Measurements from ENCODE around the gene TYMP. TPM values are rescaled to one million over a fixed set of nuclear protein-coding genes. Genes with fewer than 3 reads are reported as not detected.

The TYMP gene
- total and polyA plus RNA-seq, 10 of the 15 experiments (the other 5 are each of a cell fraction or from before 2014, with no cell fraction given), result 0.42 to 57.8 (median 24.6) TPM

- peak; percentile 58; the same call in 1 of the 2 replicates for TF ChIP-seq ZBTB11 (CRISPR knock-in tag; IDR thresholded peaks at IDR 0.05)
- peak; percentile 83 for TF ChIP-seq PBX3 (IDR thresholded peaks at IDR 0.05; ENCODE audit: insufficient replicate concordance, low read depth, low read length)
- peak; percentile 53 for TF ChIP-seq USF1 (IDR thresholded peaks at IDR 0.05; ENCODE audit: borderline replicate concordance, extremely low read length, insufficient read depth, low read depth, low read length)
- peak; percentile 86; the same call in 1 of the 2 replicates for TF ChIP-seq PRDM15 (CRISPR knock-in tag; IDR thresholded peaks at IDR 0.05)
- peak; percentile 34; the same call in 1 of the 2 replicates for TF ChIP-seq EED (IDR thresholded peaks at IDR 0.05; ENCODE audit: low read depth)
- peak; percentile 99 for TF ChIP-seq RAD51 (IDR thresholded peaks at IDR 0.05)
- TF ChIP-seq BHLHE40 (IDR thresholded peaks at IDR 0.05; ENCODE audit: borderline replicate concordance in 1 of 2, low read depth in 2 of 2, low read length in 1 of 2), result peak; percentile 68 to 93
- TF ChIP-seq USF2 (IDR thresholded peaks at IDR 0.05; ENCODE audit: borderline replicate concordance, low read depth, low read length), result peak; percentile 58
- TF ChIP-seq RELB (IDR thresholded peaks at IDR 0.05; ENCODE audit: low read depth), result peak; percentile 32
- peak; percentile 90; the same call in 1 of the 2 replicates for TF ChIP-seq ZBTB4 (CRISPR knock-in tag; IDR thresholded peaks at IDR 0.05)
Observed at GRCh38 chr22:50533856-50534711, 4.3 kb upstream of the TYMP start (continued).
